ENCODE measurements around the gene FLNC. TPM values are rescaled to one million over a fixed set of nuclear protein-coding genes. Genes with fewer than 3 reads are reported as not detected.

FLNC gene
- total and polyA plus RNA-seq, 2 donors (not counting 1 experiment from before 2014, with no cell fraction given): 0.01 TPM; not detected in 1

- POLR2A ChIA-PET: no interaction called here
- Histone ChIP-seq H3K9me3 (ENCODE audit: control extremely low read depth in 1 of 3, control insufficient read depth in 2 of 3, insufficient read depth in 1 of 3, low read length in 2 of 3) (no peaks in the 10 kb centered on the region), H3K27me3 (replicated peaks in 1 of 4; ENCODE audit: control extremely low read depth in 1 of 4, control insufficient read depth in 3 of 4, insufficient read depth in 4 of 4, low read length in 3 of 4) (no peaks in the 10 kb centered on the region), H3K36me3 (replicated peaks in 1 of 2; ENCODE audit: control extremely low read depth in 1 of 2, control insufficient read depth in 1 of 2, extremely low read depth in 1 of 2, insufficient read depth in 2 of 2, low read length in 1 of 2) (no peaks in the 10 kb centered on the region), H4K20me1 (ENCODE audit: control insufficient read depth, insufficient read depth, low read length, poor library complexity, severe bottlenecking) (no peaks in the 10 kb centered on the region), H3K9ac (ENCODE audit: low read length) (no peak overlapping the region), H3K4me1 (ENCODE audit: control insufficient read depth in 2 of 2, insufficient read depth in 2 of 2, low read length in 2 of 2) (peaks cover 0 to under 1% of the 10 kb centered on the region in 2 donors), H3K27ac (ENCODE audit: low read length in 2 of 2) (no peak overlapping the region), H3K4me2 (replicated peaks; ENCODE audit: low read depth, low read length, poor library complexity, severe bottlenecking) (no peak overlapping the region), H2AFZ (ENCODE audit: insufficient read depth, low read depth, low read length, poor library complexity, severe bottlenecking) (no peak overlapping the region), H3K79me2 (ENCODE audit: control insufficient read depth, insufficient read depth, low read length) (no peaks in the 10 kb centered on the region), H3K4me3 (ENCODE audit: control extremely low read depth in 1 of 5, extremely low read depth in 1 of 5, insufficient read depth in 1 of 5, low read depth in 2 of 5, low read length in 4 of 5) (no peak overlapping the region)
- ATAC-seq (ENCODE audit: low read depth): no peak
- intact Hi-C loops (cut with micrococcal nuclease): no loop called here
- WGBS (ENCODE audit: insufficient coverage): 94% methylated on average over 10 of the region's 14 CpGs
- TF ChIP-seq EZH2 (IDR thresholded peaks at IDR 0.05; ENCODE audit: borderline replicate concordance, insufficient read depth, low read depth, low read length, poor library complexity, severe bottlenecking): no peak
- TF ChIP-seq CTCF (IDR thresholded peaks at IDR 0.05): no peak
- Mint-ChIP-seq H3K9me3 (ENCODE audit: insufficient read depth) (no peaks in the 10 kb centered on the region), H3K27me3 (no peaks in the 10 kb centered on the region), H3K27ac (no peak overlapping the region), H3K4me3 (no peak overlapping the region), H3K4me1 (peaks cover 2% of the 10 kb centered on the region)
- no peak for DNase-seq
- CTCF ChIA-PET: no interaction called here
These were observed 16.7 kb downstream of the FLNC start for GRCh38 chr7:128846781-128847444.

- intact Hi-C loops (cut with micrococcal nuclease): no loop called here
- CTCF ChIA-PET: no interaction called here
These were observed 17.6 kb downstream of the FLNC start for GRCh38 chr7:128847721-128848211.

More at GRCh38 chr7:128847721-128848211, 17.6 kb downstream of the FLNC start:
- POLR2A ChIA-PET: no interaction called here
- ATAC-seq (ENCODE audit: low read depth) (no peak), DNase-seq (no peak)
- Histone ChIP-seq H3K79me2 (ENCODE audit: control insufficient read depth, insufficient read depth, low read length) (no peaks in the 10 kb centered on the region), H3K4me1 (ENCODE audit: control insufficient read depth in 2 of 2, insufficient read depth in 2 of 2, low read length in 2 of 2) (no peaks in the 10 kb centered on the region), H3K4me3 (ENCODE audit: control extremely low read depth in 1 of 5, extremely low read depth in 1 of 5, insufficient read depth in 1 of 5, low read depth in 2 of 5, low read length in 4 of 5) (no peak overlapping the region), H3K36me3 (replicated peaks in 1 of 2; ENCODE audit: control extremely low read depth in 1 of 2, control insufficient read depth in 1 of 2, extremely low read depth in 1 of 2, insufficient read depth in 2 of 2, low read length in 1 of 2) (no peaks in the 10 kb centered on the region), H3K4me2 (replicated peaks; ENCODE audit: low read depth, low read length, poor library complexity, severe bottlenecking) (no peak overlapping the region), H3K27ac (ENCODE audit: low read length in 2 of 2) (no peak overlapping the region), H3K27me3 (replicated peaks in 1 of 4; ENCODE audit: control extremely low read depth in 1 of 4, control insufficient read depth in 3 of 4, insufficient read depth in 4 of 4, low read length in 3 of 4) (no peaks in the 10 kb centered on the region), H4K20me1 (ENCODE audit: control insufficient read depth, insufficient read depth, low read length, poor library complexity, severe bottlenecking) (no peaks in the 10 kb centered on the region), H2AFZ (ENCODE audit: insufficient read depth, low read depth, low read length, poor library complexity, severe bottlenecking) (no peak overlapping the region), H3K9me3 (ENCODE audit: control extremely low read depth in 1 of 3, control insufficient read depth in 2 of 3, insufficient read depth in 1 of 3, low read length in 2 of 3) (no peaks in the 10 kb centered on the region), H3K9ac (ENCODE audit: low read length) (no peak overlapping the region)
- Mint-ChIP-seq H3K27me3 (no peaks in the 10 kb centered on the region), H3K4me3 (no peak overlapping the region), H3K4me1 (no peaks in the 10 kb centered on the region), H3K9me3 (ENCODE audit: insufficient read depth) (no peaks in the 10 kb centered on the region), H3K27ac (no peak overlapping the region)
- WGBS (ENCODE audit: insufficient coverage): 94% methylated on average over 17 of the region's 17 CpGs
- TF ChIP-seq CTCF (IDR thresholded peaks at IDR 0.05) (no peak), EZH2 (IDR thresholded peaks at IDR 0.05; ENCODE audit: borderline replicate concordance, insufficient read depth, low read depth, low read length, poor library complexity, severe bottlenecking) (no peak)

Data from B cell (primary cell).